WTC11 (cell line): ENCODE data around the gene WNT5A. TPM values are rescaled to one million over a fixed set of nuclear protein-coding genes. Genes with fewer than 3 reads are reported as not detected.

Experiments used
- ATAC-seq: fragments of 200-7000 bp; cut with Tn5 transposase; 2 replicates; pipeline ENCODE4 v1.10.0; 2021; ENCODE audit warnings: mild to moderate bottlenecking, moderate library complexity
- CTCF ChIA-PET: fragments of 300-600 bp; sonication (Branson Sonifier 250); formaldehyde crosslinking; loops from one replicate; lab custom pipeline; 2021; ENCODE audit warnings: antibody characterized with exemption; lab: Charles Lee
- POLR2A ChIA-PET: fragments of 350-600 bp; sonication (Branson Sonifier 250); formaldehyde crosslinking; loops from one replicate; lab custom pipeline; 2021; ENCODE audit warnings: antibody characterized with exemption; lab: Charles Lee
- DNase-seq: peaks from one replicate; pipeline ENCODE4 v3.0.0; 2021; ENCODE audit warnings: low spot score
- H3K27ac Mint-ChIP-seq: 2 replicates; pipeline ENCODE4 v1.8.0; 2021; ENCODE audit warnings: mixed read lengths
- H3K27me3 Mint-ChIP-seq: 2 replicates; pipeline ENCODE4 v1.8.0; 2021; ENCODE audit warnings: low read depth, mild to moderate bottlenecking, moderate library complexity, mixed read lengths
- H3K36me3 Mint-ChIP-seq: 2 replicates; pipeline ENCODE4 v1.8.0; 2021; ENCODE audit warnings: mixed read lengths
- H3K4me1 Mint-ChIP-seq: 2 replicates; pipeline ENCODE4 v1.8.0; 2022; ENCODE audit warnings: mixed read lengths
- H3K4me3 Mint-ChIP-seq: 2 replicates; pipeline ENCODE4 v1.8.0; 2021; ENCODE audit warnings: mild to moderate bottlenecking, moderate library complexity, mixed read lengths
- H3K9me3 Mint-ChIP-seq: 2 replicates; pipeline ENCODE4 v1.8.0; 2021; ENCODE audit warnings: mixed read lengths
- ARID4B ChIP-seq: sonication (generic); formaldehyde crosslinking; IDR thresholded peaks from 2 replicates; pipeline ENCODE4 v1.8.0; 2023; ENCODE audit warnings: missing genetic modification reagents, mild to moderate bottlenecking, borderline replicate concordance
- CDX4 ChIP-seq: fragments of 250-450 bp; sonication (Bioruptor Pico); IDR thresholded peaks from 2 replicates; pipeline ENCODE4 v1.9.0; 2021; ENCODE audit warnings: moderate library complexity, mild to moderate bottlenecking, inconsistent platforms, borderline replicate concordance
- ELF4 ChIP-seq: sonication (generic); formaldehyde crosslinking; IDR thresholded peaks from 2 replicates; pipeline ENCODE4 v1.8.1; 2022; ENCODE audit warnings: low read depth, mild to moderate bottlenecking, moderate library complexity, missing genetic modification reagents
- ESRRA ChIP-seq: sonication (generic); formaldehyde crosslinking; IDR thresholded peaks from 2 replicates; pipeline ENCODE4 v1.8.1; 2022; ENCODE audit warnings: mild to moderate bottlenecking, missing genetic modification reagents, borderline replicate concordance
- FOXK1 ChIP-seq: sonication (generic); formaldehyde crosslinking; IDR thresholded peaks from 2 replicates; pipeline ENCODE4 v1.8.0; 2022; ENCODE audit warnings: mild to moderate bottlenecking, moderate library complexity, missing genetic modification reagents
- IRF1 ChIP-seq: sonication (generic); formaldehyde crosslinking; IDR thresholded peaks from 2 replicates; pipeline ENCODE4 v1.8.0; 2023; ENCODE audit warnings: missing genetic modification reagents
- MXD4 ChIP-seq: fragments of 250-450 bp; sonication (Bioruptor Pico); IDR thresholded peaks from 2 replicates; pipeline ENCODE4 v1.8.0; 2021; ENCODE audit warnings: mild to moderate bottlenecking, moderate library complexity, borderline replicate concordance
- PRDM15 ChIP-seq: sonication (generic); formaldehyde crosslinking; IDR thresholded peaks from 2 replicates; pipeline ENCODE4 v1.8.0; 2022; ENCODE audit warnings: missing genetic modification reagents
- RELA ChIP-seq: sonication (generic); formaldehyde crosslinking; IDR thresholded peaks from 2 replicates; pipeline ENCODE4 v1.8.1; 2022; ENCODE audit warnings: missing genetic modification reagents, mild to moderate bottlenecking, borderline replicate concordance
- SMAD4 ChIP-seq: sonication (generic); formaldehyde crosslinking; IDR thresholded peaks from 2 replicates; pipeline ENCODE4 v1.8.0; 2022; ENCODE audit warnings: mild to moderate bottlenecking, missing genetic modification reagents
- TP53 ChIP-seq: sonication (generic); formaldehyde crosslinking; IDR thresholded peaks from 2 replicates; pipeline ENCODE4 v1.8.1; 2023; ENCODE audit warnings: mild to moderate bottlenecking, missing genetic modification reagents
- ZNF219 ChIP-seq: sonication (generic); formaldehyde crosslinking; IDR thresholded peaks from 2 replicates; pipeline ENCODE4 v1.8.0; 2023; ENCODE audit warnings: missing genetic modification reagents, mild to moderate bottlenecking, borderline replicate concordance
- ZNF281 ChIP-seq: sonication (generic); formaldehyde crosslinking; IDR thresholded peaks from 2 replicates; pipeline ENCODE4 v1.8.0; 2023; ENCODE audit warnings: mild to moderate bottlenecking, missing genetic modification reagents
- ZNF396 ChIP-seq: fragments of 250-450 bp; sonication (Bioruptor Pico); IDR thresholded peaks from 2 replicates; pipeline ENCODE4 v1.8.0; 2021; ENCODE audit warnings: mild to moderate bottlenecking, moderate library complexity, borderline replicate concordance
- ZNF416 ChIP-seq: fragments of 250-450 bp; sonication (Bioruptor Pico); IDR thresholded peaks from 2 replicates; pipeline ENCODE4 v1.9.0; 2021; ENCODE audit warnings: mild to moderate bottlenecking, inconsistent platforms
- total RNA-seq: library from RNA; stranded (reverse); gene quantifications from 3 replicates; pipeline ENCODE4 v1.2.3, GENCODE V29; 2021
- TF ChIP-seq, protein P1 (sequence below): sonication (generic); formaldehyde crosslinking; IDR thresholded peaks from 2 replicates; pipeline ENCODE4 v1.8.1; 2023; ENCODE audit warnings: mild to moderate bottlenecking, missing genetic modification reagents, moderate library complexity
- TF ChIP-seq, protein P2 (sequence below): sonication (generic); formaldehyde crosslinking; IDR thresholded peaks from 2 replicates; pipeline ENCODE4 v1.8.0; 2022; ENCODE audit warnings: mild to moderate bottlenecking, missing genetic modification reagents
- TF ChIP-seq, protein P3 (sequence below): sonication (generic); formaldehyde crosslinking; IDR thresholded peaks from 2 replicates; pipeline ENCODE4 v1.8.1; 2023; ENCODE audit warnings: mild to moderate bottlenecking, moderate library complexity, missing genetic modification reagents

Gene WNT5A
- total RNA-seq, 1 experiment from 2014 or later = 10.6 TPM

- TF ChIP-seq ZNF219 (no peak), ZNF281 (CRISPR knock-in tag) (no peak)
- TF ChIP-seq, protein P1, sequence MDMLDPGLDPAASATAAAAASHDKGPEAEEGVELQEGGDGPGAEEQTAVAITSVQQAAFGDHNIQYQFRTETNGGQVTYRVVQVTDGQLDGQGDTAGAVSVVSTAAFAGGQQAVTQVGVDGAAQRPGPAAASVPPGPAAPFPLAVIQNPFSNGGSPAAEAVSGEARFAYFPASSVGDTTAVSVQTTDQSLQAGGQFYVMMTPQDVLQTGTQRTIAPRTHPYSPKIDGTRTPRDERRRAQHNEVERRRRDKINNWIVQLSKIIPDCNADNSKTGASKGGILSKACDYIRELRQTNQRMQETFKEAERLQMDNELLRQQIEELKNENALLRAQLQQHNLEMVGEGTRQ (CRISPR knock-in tag) = no peak
- TF ChIP-seq, protein P2, sequence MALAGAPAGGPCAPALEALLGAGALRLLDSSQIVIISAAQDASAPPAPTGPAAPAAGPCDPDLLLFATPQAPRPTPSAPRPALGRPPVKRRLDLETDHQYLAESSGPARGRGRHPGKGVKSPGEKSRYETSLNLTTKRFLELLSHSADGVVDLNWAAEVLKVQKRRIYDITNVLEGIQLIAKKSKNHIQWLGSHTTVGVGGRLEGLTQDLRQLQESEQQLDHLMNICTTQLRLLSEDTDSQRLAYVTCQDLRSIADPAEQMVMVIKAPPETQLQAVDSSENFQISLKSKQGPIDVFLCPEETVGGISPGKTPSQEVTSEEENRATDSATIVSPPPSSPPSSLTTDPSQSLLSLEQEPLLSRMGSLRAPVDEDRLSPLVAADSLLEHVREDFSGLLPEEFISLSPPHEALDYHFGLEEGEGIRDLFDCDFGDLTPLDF (CRISPR knock-in tag) = no peak
Measured at GRCh38 chr3:55443346-55443745, 43.8 kb downstream of the WNT5A start (continued).

GRCh38 chr3:55442861-55443260, 44.2 kb downstream of the WNT5A start:
- Mint-ChIP-seq H3K27me3 (no peaks in the 10 kb centered on the region; the same call in 1 of the 2 replicates), H3K36me3 (no peaks in the 10 kb centered on the region), H3K4me1 (peaks cover 6% of the 10 kb centered on the region; the same call in 1 of the 2 replicates), H3K27ac (no peak overlapping the region), H3K9me3 (no peaks in the 10 kb centered on the region), H3K4me3 (no peak overlapping the region)
- DNase-seq = no peak
- ChIA-PET CTCF (no interaction called here), POLR2A (no interaction called here)
- ATAC-seq = no peak
- TF ChIP-seq ELF4 (CRISPR knock-in tag) = no peak
- no peak for TF ChIP-seq MXD4
- TF ChIP-seq ZNF416 = no peak
- no peak for TF ChIP-seq RELA (CRISPR knock-in tag)
- TF ChIP-seq, protein P3, sequence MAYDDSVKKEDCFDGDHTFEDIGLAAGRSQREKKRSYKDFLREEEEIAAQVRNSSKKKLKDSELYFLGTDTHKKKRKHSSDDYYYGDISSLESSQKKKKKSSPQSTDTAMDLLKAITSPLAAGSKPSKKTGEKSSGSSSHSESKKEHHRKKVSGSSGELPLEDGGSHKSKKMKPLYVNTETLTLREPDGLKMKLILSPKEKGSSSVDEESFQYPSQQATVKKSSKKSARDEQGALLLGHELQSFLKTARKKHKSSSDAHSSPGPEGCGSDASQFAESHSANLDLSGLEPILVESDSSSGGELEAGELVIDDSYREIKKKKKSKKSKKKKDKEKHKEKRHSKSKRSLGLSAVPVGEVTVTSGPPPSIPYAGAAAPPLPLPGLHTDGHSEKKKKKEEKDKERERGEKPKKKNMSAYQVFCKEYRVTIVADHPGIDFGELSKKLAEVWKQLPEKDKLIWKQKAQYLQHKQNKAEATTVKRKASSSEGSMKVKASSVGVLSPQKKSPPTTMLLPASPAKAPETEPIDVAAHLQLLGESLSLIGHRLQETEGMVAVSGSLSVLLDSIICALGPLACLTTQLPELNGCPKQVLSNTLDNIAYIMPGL (CRISPR knock-in tag) = no peak
- no peak for TF ChIP-seq FOXK1
- no peak for TF ChIP-seq CDX4 (CRISPR knock-in tag)
- no peak for TF ChIP-seq PRDM15 (CRISPR knock-in tag)
- no peak for TF ChIP-seq ARID4B (CRISPR knock-in tag)
- TF ChIP-seq, protein P1 (CRISPR knock-in tag) = no peak
- no peak for TF ChIP-seq ZNF396 (CRISPR knock-in tag)
- no peak for TF ChIP-seq TP53 (CRISPR knock-in tag)
- TF ChIP-seq IRF1 = no peak
- TF ChIP-seq ESRRA (CRISPR knock-in tag) = no peak
- no peak for TF ChIP-seq SMAD4
